ENCODE data around the gene CREBRF. TPM values are rescaled to one million over a fixed set of nuclear protein-coding genes. Genes with fewer than 3 reads are reported as not detected.

CREBRF gene
- total RNA-seq, 1 experiment from 2014 or later: 12.3 TPM

DNA sequence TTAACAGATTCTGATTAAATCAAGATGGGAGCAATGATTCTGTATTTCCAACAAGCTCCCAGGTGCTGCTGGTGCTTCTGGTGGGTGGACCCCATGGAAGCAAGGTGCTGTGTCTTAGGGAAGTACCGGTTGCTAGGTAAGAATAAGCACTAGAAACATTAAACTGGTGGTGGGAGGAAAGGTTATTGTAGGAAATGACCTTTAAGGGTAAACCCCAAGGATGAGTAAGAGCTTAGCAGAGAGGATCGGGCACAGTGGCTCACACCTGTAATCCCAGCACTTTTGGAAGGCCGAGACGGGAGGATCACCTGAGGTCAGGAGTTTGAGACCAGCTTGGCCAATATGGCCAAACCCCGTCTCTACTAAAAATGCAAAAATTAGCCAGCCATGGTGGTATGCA lies 16.2 kb upstream of the CREBRF start:
- H3K9me3 Mint-ChIP-seq (ENCODE audit: unreplicated experiment): peaks cover 7% of the 10 kb centered on the region
- peak overlapping the region; percentile 61 for H3K27ac Mint-ChIP-seq (ENCODE audit: unreplicated experiment)
- ChIA-PET CTCF (no interaction called here), POLR2A (no interaction called here)
- peaks cover 37% of the 10 kb centered on the region for H3K4me1 ChIP-seq
- intact Hi-C loops (cut with micrococcal nuclease; ENCODE audit: unreplicated experiment): no loop called here
- peaks cover 56% of the 10 kb centered on the region for H3K36me3 Mint-ChIP-seq (ENCODE audit: insufficient read depth, unreplicated experiment)
- no peaks in the 10 kb centered on the region for H3K36me3 ChIP-seq (ENCODE audit: control insufficient read depth, insufficient read depth, low read length)
- peaks cover 24% of the 10 kb centered on the region for H3K9me3 ChIP-seq
- TF ChIP-seq, protein P1, sequence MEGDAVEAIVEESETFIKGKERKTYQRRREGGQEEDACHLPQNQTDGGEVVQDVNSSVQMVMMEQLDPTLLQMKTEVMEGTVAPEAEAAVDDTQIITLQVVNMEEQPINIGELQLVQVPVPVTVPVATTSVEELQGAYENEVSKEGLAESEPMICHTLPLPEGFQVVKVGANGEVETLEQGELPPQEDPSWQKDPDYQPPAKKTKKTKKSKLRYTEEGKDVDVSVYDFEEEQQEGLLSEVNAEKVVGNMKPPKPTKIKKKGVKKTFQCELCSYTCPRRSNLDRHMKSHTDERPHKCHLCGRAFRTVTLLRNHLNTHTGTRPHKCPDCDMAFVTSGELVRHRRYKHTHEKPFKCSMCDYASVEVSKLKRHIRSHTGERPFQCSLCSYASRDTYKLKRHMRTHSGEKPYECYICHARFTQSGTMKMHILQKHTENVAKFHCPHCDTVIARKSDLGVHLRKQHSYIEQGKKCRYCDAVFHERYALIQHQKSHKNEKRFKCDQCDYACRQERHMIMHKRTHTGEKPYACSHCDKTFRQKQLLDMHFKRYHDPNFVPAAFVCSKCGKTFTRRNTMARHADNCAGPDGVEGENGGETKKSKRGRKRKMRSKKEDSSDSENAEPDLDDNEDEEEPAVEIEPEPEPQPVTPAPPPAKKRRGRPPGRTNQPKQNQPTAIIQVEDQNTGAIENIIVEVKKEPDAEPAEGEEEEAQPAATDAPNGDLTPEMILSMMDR (IDR thresholded peaks at IDR 0.05; ENCODE audit: insufficient read depth in 1 of 2, low read depth in 1 of 2, low read length in 1 of 2, severe bottlenecking in 1 of 2, unreplicated experiment in 1 of 2): no peak
- H3K27me3 ChIP-seq (replicated peaks; ENCODE audit: control insufficient read depth, insufficient read depth, low read length): no peaks in the 10 kb centered on the region
- H3K4me1 Mint-ChIP-seq (ENCODE audit: low read depth, unreplicated experiment): peaks cover 12% of the 10 kb centered on the region
- H3K4me3 Mint-ChIP-seq (ENCODE audit: unreplicated experiment): no peak overlapping the region
- no peaks in the 10 kb centered on the region for H3K27me3 Mint-ChIP-seq (ENCODE audit: insufficient read depth, unreplicated experiment)
- DNase-seq: no peak
- no peak overlapping the region for H3K4me3 ChIP-seq (ENCODE audit: low read depth, low read length)
- no TSS peak for BruUV-seq (replicated peaks)

DNA sequence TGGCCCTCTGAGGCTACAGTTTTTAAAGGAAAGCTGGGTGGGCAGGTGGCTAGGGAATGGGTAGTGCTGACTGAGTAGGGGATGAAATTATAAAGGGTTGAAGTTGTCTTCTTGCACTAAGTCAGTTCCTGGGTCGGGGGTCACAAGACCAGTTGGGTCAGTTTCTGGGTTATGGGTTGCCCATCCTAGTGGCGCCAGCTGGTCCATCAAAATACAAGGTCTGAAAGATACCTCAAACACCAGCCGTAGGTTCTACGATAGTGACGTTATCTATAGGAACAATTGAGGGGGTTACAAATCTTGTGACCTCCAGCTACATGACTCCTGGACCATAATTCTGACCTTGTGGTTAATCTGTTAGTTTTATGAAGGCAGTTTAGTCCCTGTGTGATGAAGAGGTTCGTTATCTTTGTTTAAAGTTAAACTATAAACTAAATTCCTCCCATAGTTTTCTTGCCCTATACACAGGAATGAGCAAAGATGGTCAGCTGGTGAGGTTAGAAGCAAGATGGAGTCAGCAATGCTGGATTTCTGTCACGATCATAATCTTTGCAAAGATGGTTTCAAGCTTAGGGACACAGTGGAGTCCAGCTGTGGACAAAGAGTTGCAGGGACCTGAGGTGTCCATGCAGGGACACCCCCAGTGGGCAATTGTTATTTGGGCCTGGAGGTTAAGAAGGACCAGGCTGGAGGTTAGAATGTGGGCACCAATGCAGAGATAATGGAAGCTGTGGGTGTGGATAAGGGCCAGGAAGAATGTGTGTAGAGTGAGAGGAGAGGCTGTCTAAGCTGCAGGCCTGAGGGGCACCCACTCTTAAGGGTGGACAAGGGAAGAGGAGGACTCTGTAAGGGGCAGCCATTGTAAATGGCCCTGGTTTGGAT lies 14.0 kb upstream of the CREBRF start:
- CTCF ChIA-PET: interaction anchor here (0.5 to 1.6 kb wide), 4 partner anchors 15 to 839 kb away, joined by 4 to 6 read pairs (median 4); no protein-coding TSS in a partner anchor
- H3K4me3 ChIP-seq (ENCODE audit: low read depth, low read length): no peak overlapping the region
- peak overlapping the region; percentile 86 for H3K27ac Mint-ChIP-seq (ENCODE audit: unreplicated experiment)

DNA sequence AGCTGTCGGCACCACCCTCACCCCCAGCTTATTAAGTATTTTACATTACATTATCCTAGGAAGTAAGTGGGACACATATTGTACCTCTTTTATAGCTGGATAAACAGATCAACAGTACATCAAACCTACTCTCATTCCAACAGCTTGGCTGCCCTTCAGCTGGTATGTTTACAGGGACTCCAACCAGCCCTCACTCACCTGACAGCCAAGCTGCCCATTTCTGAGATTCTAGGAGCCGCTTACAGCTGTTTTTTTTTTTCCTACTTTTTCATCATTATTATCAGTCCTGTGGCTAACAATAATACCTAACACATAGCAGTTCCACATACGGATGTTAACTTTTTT lies 13.4 kb upstream of the CREBRF start:
- H3K36me3 ChIP-seq (ENCODE audit: control insufficient read depth, insufficient read depth, low read length): no peaks in the 10 kb centered on the region
- BruUV-seq (replicated peaks): no TSS peak
- no peaks in the 10 kb centered on the region for H3K27me3 ChIP-seq (replicated peaks; ENCODE audit: control insufficient read depth, insufficient read depth, low read length)
- Mint-ChIP-seq H3K4me1 (ENCODE audit: low read depth, unreplicated experiment) (peaks cover 17% of the 10 kb centered on the region), H3K4me3 (ENCODE audit: unreplicated experiment) (no peak overlapping the region), H3K27ac (ENCODE audit: unreplicated experiment) (peak overlapping the region; percentile 86), H3K36me3 (ENCODE audit: insufficient read depth, unreplicated experiment) (peaks cover 37% of the 10 kb centered on the region), H3K9me3 (ENCODE audit: unreplicated experiment) (peaks cover 7% of the 10 kb centered on the region), H3K27me3 (ENCODE audit: insufficient read depth, unreplicated experiment) (no peaks in the 10 kb centered on the region)
- ChIA-PET POLR2A (interaction anchor here (0.6 to 1.3 kb wide), 3 partner anchors 15 to 84 kb away, joined by 3 to 14 read pairs (median 7); no protein-coding TSS in a partner anchor), CTCF (interaction anchor here (0.7 to 1.6 kb wide), 3 partner anchors 14 to 102 kb away, joined by 4 to 5 read pairs (median 4); no protein-coding TSS in a partner anchor)
- DNase-seq: no peak
- no peak overlapping the region for H3K4me3 ChIP-seq (ENCODE audit: low read depth, low read length)
- peaks cover 53% of the 10 kb centered on the region for H3K4me1 ChIP-seq
- peaks cover 24% of the 10 kb centered on the region for H3K9me3 ChIP-seq
- TF ChIP-seq, protein P1 (IDR thresholded peaks at IDR 0.05; ENCODE audit: insufficient read depth in 1 of 2, low read depth in 1 of 2, low read length in 1 of 2, severe bottlenecking in 1 of 2, unreplicated experiment in 1 of 2): no peak
- intact Hi-C loops (cut with micrococcal nuclease; ENCODE audit: unreplicated experiment): no loop called here

More for the DNA sequence above, 14.0 kb upstream of the CREBRF start:
- POLR2A ChIA-PET: interaction anchor here (0.6 to 1.3 kb wide), 3 partner anchors 15 to 84 kb away, joined by 3 to 14 read pairs (median 7); no protein-coding TSS in a partner anchor
- intact Hi-C loops (cut with micrococcal nuclease; ENCODE audit: unreplicated experiment): no loop called here
- H3K27me3 Mint-ChIP-seq (ENCODE audit: insufficient read depth, unreplicated experiment): no peaks in the 10 kb centered on the region
- H3K27me3 ChIP-seq (replicated peaks; ENCODE audit: control insufficient read depth, insufficient read depth, low read length): no peaks in the 10 kb centered on the region
- peak; percentile 64 to 79 for DNase-seq
- H3K4me1 Mint-ChIP-seq (ENCODE audit: low read depth, unreplicated experiment): peaks cover 11% of the 10 kb centered on the region
- TSS peak; percentile 21 for BruUV-seq (replicated peaks)
- peaks cover 24% of the 10 kb centered on the region for H3K9me3 ChIP-seq
- peak overlapping the region; percentile 18 for H3K4me3 Mint-ChIP-seq (ENCODE audit: unreplicated experiment)
- TF ChIP-seq, protein P1 (IDR thresholded peaks at IDR 0.05; ENCODE audit: insufficient read depth in 1 of 2, low read depth in 1 of 2, low read length in 1 of 2, severe bottlenecking in 1 of 2, unreplicated experiment in 1 of 2): no peak
- peaks cover 53% of the 10 kb centered on the region for H3K4me1 ChIP-seq
- peaks cover 7% of the 10 kb centered on the region for H3K9me3 Mint-ChIP-seq (ENCODE audit: unreplicated experiment)
- peaks cover 43% of the 10 kb centered on the region for H3K36me3 Mint-ChIP-seq (ENCODE audit: insufficient read depth, unreplicated experiment)
- no peaks in the 10 kb centered on the region for H3K36me3 ChIP-seq (ENCODE audit: control insufficient read depth, insufficient read depth, low read length)
